ENCODE measurements around the gene CLDN1.

Gene CLDN1

GRCh38 chr3:190330936-190331734 is 8.9 kb upstream of the CLDN1 start:
- no peak for DNase-seq (ENCODE audit: low read depth)

- no peak for DNase-seq (ENCODE audit: low read depth)
Measured at GRCh38 chr3:190326930-190327329, 4.7 kb upstream of the CLDN1 start.

GRCh38 chr3:190326361-190326760 is 4.1 kb upstream of the CLDN1 start:
- DNase-seq (ENCODE audit: low read depth) = no peak

GRCh38 chr3:190325923-190326322 is 3.7 kb upstream of the CLDN1 start:
- DNase-seq (ENCODE audit: low read depth) = no peak

GRCh38 chr3:190323246-190323626 is 990 bp upstream of the CLDN1 start:
- DNase-seq (ENCODE audit: low read depth) = no peak

GRCh38 chr3:190322604-190323245 is 479 bp upstream of the CLDN1 start:
- no peak for DNase-seq (ENCODE audit: low read depth)

GRCh38 chr3:190320594-190321362 is 1.5 kb downstream of the CLDN1 start:
- DNase-seq (ENCODE audit: low read depth) = no peak

GRCh38 chr3:190319660-190320059 is 2.6 kb downstream of the CLDN1 start:
- no peak for DNase-seq (ENCODE audit: low read depth)

- no peak for DNase-seq (ENCODE audit: low read depth)
Measured at GRCh38 chr3:190318666-190319065, 3.6 kb downstream of the CLDN1 start.

GRCh38 chr3:190314741-190315140 is 7.5 kb downstream of the CLDN1 start:
- no peak for DNase-seq (ENCODE audit: low read depth)

GRCh38 chr3:190309414-190309813 is 12.8 kb downstream of the CLDN1 start:
- no peak for DNase-seq (ENCODE audit: low read depth)

GRCh38 chr3:190308154-190308553 is 14.1 kb downstream of the CLDN1 start:
- no peak for DNase-seq (ENCODE audit: low read depth)

GRCh38 chr3:190307164-190307545 is 15.1 kb downstream of the CLDN1 start:
- no peak for DNase-seq (ENCODE audit: low read depth)

- no peak for DNase-seq (ENCODE audit: low read depth)
Measured at GRCh38 chr3:190306513-190307163, 15.6 kb downstream of the CLDN1 start.

GRCh38 chr3:190306026-190306425 is 16.2 kb downstream of the CLDN1 start:
- DNase-seq (ENCODE audit: low read depth) = no peak

- DNase-seq (ENCODE audit: low read depth) = no peak
Measured at GRCh38 chr3:190305406-190305805, 16.8 kb downstream of the CLDN1 start.

- no peak for DNase-seq (ENCODE audit: low read depth)
Measured at GRCh38 chr3:190303884-190304283, 18.4 kb downstream of the CLDN1 start.

GRCh38 chr3:190302212-190302867 is 19.9 kb downstream of the CLDN1 start:
- DNase-seq (ENCODE audit: low read depth) = no peak

- no peak for DNase-seq (ENCODE audit: low read depth)
Measured at GRCh38 chr3:190301591-190301990, 20.7 kb downstream of the CLDN1 start.

GRCh38 chr3:190299969-190300368 is 22.3 kb downstream of the CLDN1 start:
- DNase-seq (ENCODE audit: low read depth) = no peak

GRCh38 chr3:190294030-190294429 is 28.2 kb downstream of the CLDN1 start:
- DNase-seq (ENCODE audit: low read depth) = no peak

- DNase-seq (ENCODE audit: low read depth) = no peak
Measured at GRCh38 chr3:190293621-190294020, 28.6 kb downstream of the CLDN1 start.
